ENCODE results near the gene TBC1D21.

DNA sequence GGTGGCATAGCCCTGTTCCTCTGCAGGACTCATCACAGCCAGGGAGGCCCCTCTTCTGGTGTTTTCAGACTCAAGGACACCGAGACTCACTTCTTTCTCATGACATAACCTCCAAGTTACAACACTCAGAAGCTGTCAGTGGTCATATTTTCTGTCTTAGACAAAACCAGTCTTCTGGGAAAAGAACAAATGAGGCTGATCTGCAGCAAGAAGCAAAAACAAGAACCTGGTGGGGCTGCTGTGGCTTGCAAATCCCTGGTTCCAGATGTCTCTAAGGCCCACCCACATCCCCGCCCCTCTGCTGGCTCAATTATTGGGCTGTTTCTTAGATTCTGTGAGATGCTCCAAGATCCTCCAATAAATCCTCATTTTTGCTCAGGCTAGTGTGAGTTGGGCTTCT is 36.3 kb downstream of the TBC1D21 start:
- TF ChIP-seq GATA2 (IDR thresholded peaks at IDR 0.05; ENCODE audit: low read depth, low read length) (no peak), GATA3 (IDR thresholded peaks at IDR 0.05; ENCODE audit: low read depth, low read length) (no peak)

Measured in SH-SY5Y (cell line).